Gastrocnemius medialis (tissue), 4 donors: Measurements from ENCODE around the gene UBC. TPM values are rescaled to one million over a fixed set of nuclear protein-coding genes. Genes with fewer than 3 reads are reported as not detected.
"Not testable (repeated sequence)": the region's sequence is repeated elsewhere in the genome, so short reads cannot be mapped to it uniquely, and the experiment has no call there.

Source experiments
- ATAC-seq, 2 donors: fragments of 150-250 bp; one replicate each; pipeline ENCODE4 v1.9.1; 2016
- DNase-seq, 2 donors: peaks; one replicate each; pipeline ENCODE4 v3.0.0-alpha.2; 2019
- H3K27ac ChIP-seq, 4 donors: fragments of 200-600 bp; sonication (generic); 1 replicate in 1 of 4; 2 replicates in 3 of 4; pipeline ENCODE4 v1.5.1; 2016 to 2018; ENCODE audit warnings: mild to moderate bottlenecking in 2 of 4, moderate library complexity in 1 of 4
- H3K27me3 ChIP-seq, 3 donors: fragments of 200-600 bp; sonication (generic) in 2 of 3; 1 replicate in 1 of 3; 2 replicates in 2 of 3; pipeline versions ENCODE4 v1.5.1 to v1.6.0; 2016 to 2019; ENCODE audit warnings: mild to moderate bottlenecking in 1 of 3, moderate library complexity in 1 of 3
- H3K36me3 ChIP-seq, 2 donors: fragments of 200-600 bp; sonication (generic) in 1 of 2; one replicate each; pipeline ENCODE4 v1.5.1; 2017 to 2018
- H3K4me1 ChIP-seq, 2 donors: fragments of 200-600 bp; sonication (generic) in 1 of 2; one replicate each; pipeline ENCODE4 v1.5.1; 2016 to 2017; ENCODE audit warnings: mild to moderate bottlenecking in 2 of 2
- H3K4me3 ChIP-seq, 4 donors: fragments of 200-600 bp; sonication (generic) in 3 of 4; 1 replicate in 1 of 4; 2 replicates in 3 of 4; pipeline ENCODE4 v1.5.1; 2016 to 2019; ENCODE audit warnings: mild to moderate bottlenecking in 2 of 4
- H3K9me3 ChIP-seq, 3 donors: fragments of 200-600 bp; sonication (generic) in 2 of 3; 1 replicate in 1 of 3; 2 replicates in 2 of 3; pipeline ENCODE4 v1.5.1; 2016 to 2019
- CTCF ChIP-seq, 5 experiments: fragments of 450-650 bp in 3 of 5; fragments of 200-600 bp in 2 of 5; sonication (generic) in 2 of 5; IDR thresholded peaks in 4 of 5; conservative IDR thresholded peaks in 1 of 5; 1 replicate in 4 of 5; 2 replicates in 1 of 5; pipeline ENCODE4 v1.5.1; 2016 to 2019; ENCODE audit warnings: antibody characterized with exemption in 5 of 5, mild to moderate bottlenecking in 3 of 5, moderate library complexity in 3 of 5
- POLR2A ChIP-seq, 2 donors: fragments of 450-650 bp; IDR thresholded peaks; one replicate each; pipeline ENCODE4 v1.6.1; 2017; ENCODE audit warnings: antibody characterized with exemption in 2 of 2, mild to moderate bottlenecking in 2 of 2, moderate library complexity in 2 of 2
- in situ Hi-C, 4 donors: fragments of 200-750 bp; cut with MboI; loops; one replicate each; pipeline versions ENCODE4 v1.15.0 to v1.8.0; 2017; ENCODE audit warnings: low sequenced_read_pairs in 4 of 4
- intact Hi-C: fragments of 100-400 bp; cut with DNase I; formaldehyde crosslinking; loops from one replicate; pipeline ENCODE4 v1.15.1; 2023; ENCODE audit warnings: low total_unique reads
- total RNA-seq, 4 donors: library from RNA; depleted of rRNA; stranded (reverse); fragments of >200 nt; gene quantifications; one replicate each; pipeline versions ENCODE4 v1.1.0 to v1.2.3, GENCODE V29; 2016

UBC gene
- total RNA-seq, 4 donors from 2014 or later: 3,173 to 12,805 (median 9,048) TPM

GRCh38 chr12:124927201-124928094 lies 13.0 kb upstream of the UBC start:
- Histone ChIP-seq H3K27me3 (no peaks in the 10 kb centered on the region), H3K4me3 (peak overlapping the region; percentile 59 to 80 (median 72)), H3K36me3 (no peaks in the 10 kb centered on the region), H3K9me3 (no peaks in the 10 kb centered on the region), H3K27ac (peak overlapping the region; percentile 88 to 98 (median 92)), H3K4me1 (peaks cover 8 to 14% of the 10 kb centered on the region in 2 donors)
- in situ Hi-C loops (no loop called here), intact Hi-C loops (no loop called here)
- DNase-seq (peak; percentile 80 to 91), ATAC-seq (peak; percentile 86 to 87)
- TF ChIP-seq POLR2A (IDR thresholded peaks at IDR 0.05) (peak in 1 of 2 donors; percentile 3), CTCF (IDR thresholded peaks at IDR 0.05 in 4 of 5, conservative IDR thresholded peaks at IDR 0.05 in 1 of 5) (no peak)

- DNase-seq, H3K27me3 ChIP-seq, ATAC-seq, H3K36me3 ChIP-seq, in situ Hi-C loops, H3K9me3 ChIP-seq, H3K4me3 ChIP-seq, intact Hi-C loops: not testable (repeated sequence)
- Histone ChIP-seq H3K4me1 (peaks cover 17 to 20% of the 10 kb centered on the region in 2 donors), H3K27ac (peak overlapping the region in 3 of 4 donors; percentile 88 to 98 (median 94))
Observed at GRCh38 chr12:124925782-124926181, 11.3 kb upstream of the UBC start.

GRCh38 chr12:124925117-124925516 lies 10.7 kb upstream of the UBC start:
- no peak for ATAC-seq
- no peak for TF ChIP-seq POLR2A (IDR thresholded peaks at IDR 0.05)
- TF ChIP-seq CTCF (IDR thresholded peaks at IDR 0.05 in 4 of 5, conservative IDR thresholded peaks at IDR 0.05 in 1 of 5): no peak
- in situ Hi-C loops: no loop called here

GRCh38 chr12:124923905-124924734 lies 9.7 kb upstream of the UBC start:
- in situ Hi-C loops: loop anchor here in 1 of 4 donors (25.0 kb wide), 1 partner anchor 887 kb away; no protein-coding TSS in a partner anchor
- Histone ChIP-seq H3K36me3 (no peaks in the 10 kb centered on the region), H3K9me3 (no peaks in the 10 kb centered on the region), H3K27me3 (no peaks in the 10 kb centered on the region), H3K4me3 (no peak overlapping the region), H3K27ac (peak overlapping the region; percentile 35 to 49 (median 42)), H3K4me1 (peaks cover 24 to 28% of the 10 kb centered on the region in 2 donors)
- TF ChIP-seq POLR2A (IDR thresholded peaks at IDR 0.05): no peak
- TF ChIP-seq CTCF (IDR thresholded peaks at IDR 0.05 in 4 of 5, conservative IDR thresholded peaks at IDR 0.05 in 1 of 5): no peak
- intact Hi-C loops: no loop called here
- ATAC-seq: no peak
- DNase-seq: no peak

More at GRCh38 chr12:124925117-124925516, 10.7 kb upstream of the UBC start:
- no peak for DNase-seq
- Histone ChIP-seq H3K36me3 (no peaks in the 10 kb centered on the region), H3K27me3 (no peaks in the 10 kb centered on the region), H3K27ac (no peak overlapping the region), H3K9me3 (no peaks in the 10 kb centered on the region), H3K4me1 (peaks cover 17 to 20% of the 10 kb centered on the region in 2 donors), H3K4me3 (no peak overlapping the region)
- intact Hi-C loops: no loop called here
